Parathyroid adenoma (tissue), 2 donors: ENCODE measurements around the gene MEF2C.

Source experiments
- H2AFZ ChIP-seq: fragments of 300-600 bp; sonication (generic); one replicate; pipeline ENCODE4 v1.7.0; 2017; ENCODE audit warnings: antibody characterized with exemption, mild to moderate bottlenecking
- H3K27ac ChIP-seq: fragments of 300-600 bp; sonication (generic); one replicate; pipeline ENCODE4 v1.7.0; 2017
- H3K27me3 ChIP-seq: fragments of 300-600 bp; sonication (generic); one replicate; pipeline ENCODE4 v1.7.0; 2017; ENCODE audit warnings: low read length; ENCODE audit not compliant: control insufficient read depth, insufficient read depth
- H3K36me3 ChIP-seq: fragments of 300-600 bp; sonication (generic); one replicate; pipeline ENCODE4 v1.7.0; 2017; ENCODE audit warnings: low read length; ENCODE audit not compliant: control insufficient read depth, insufficient read depth
- H3K4me1 ChIP-seq: fragments of 300-600 bp; sonication (generic); one replicate; pipeline ENCODE4 v1.7.0; 2017; ENCODE audit warnings: control low read depth
- H3K4me2 ChIP-seq: fragments of 300-600 bp; sonication (generic); one replicate; pipeline ENCODE4 v1.7.0; 2017; ENCODE audit warnings: low read length
- H3K4me3 ChIP-seq: fragments of 300-600 bp; sonication (generic); one replicate; pipeline ENCODE4 v1.7.0; 2017; ENCODE audit warnings: low read depth, low read length
- H3K79me2 ChIP-seq: fragments of 300-600 bp; sonication (generic); one replicate; pipeline ENCODE4 v1.7.0; 2017; ENCODE audit warnings: control low read depth
- H3K9ac ChIP-seq: fragments of 300-600 bp; sonication (generic); one replicate; pipeline ENCODE4 v1.7.0; 2017; ENCODE audit warnings: mild to moderate bottlenecking
- H3K9me3 ChIP-seq: fragments of 300-600 bp; sonication (generic); one replicate; pipeline ENCODE4 v1.7.0; 2017; ENCODE audit warnings: low read length; ENCODE audit not compliant: control insufficient read depth
- TF ChIP-seq, protein P1 (sequence below): fragments of 300-600 bp; sonication (generic); IDR thresholded peaks from one replicate; pipeline ENCODE4 v1.7.0; 2017; ENCODE audit warnings: antibody characterized with exemption, mild to moderate bottlenecking
- donor health status: primary hyperparathyroidism.

The MEF2C gene

DNA sequence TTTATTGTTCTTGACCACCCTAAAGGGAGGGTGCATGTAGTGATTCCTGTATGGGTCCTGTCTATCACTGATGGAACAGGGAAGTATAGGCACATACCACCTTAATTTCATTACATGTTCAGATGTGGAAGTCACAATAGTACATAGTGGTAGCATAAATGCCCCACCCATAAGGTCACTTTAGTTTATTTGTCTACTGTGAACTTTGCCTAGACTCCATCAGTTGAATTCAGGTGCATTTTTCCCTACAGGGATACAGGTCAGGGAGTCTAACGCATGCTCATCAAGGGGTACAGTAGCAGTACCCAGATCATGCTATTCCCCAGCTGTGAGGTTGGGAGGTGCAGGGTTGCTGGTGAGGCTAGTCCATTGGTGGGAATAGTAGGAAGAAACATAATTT, 175.0 kb downstream of the MEF2C start:
- H3K9me3 ChIP-seq, result no peaks in the 10 kb centered on the region
- no peak overlapping the region for H3K9ac ChIP-seq
- no peak overlapping the region for H3K4me3 ChIP-seq
- H3K27me3 ChIP-seq, result no peaks in the 10 kb centered on the region
- H2AFZ ChIP-seq, result no peak overlapping the region
- no peaks in the 10 kb centered on the region for H3K4me1 ChIP-seq
- no peak overlapping the region for H3K27ac ChIP-seq
- TF ChIP-seq, protein P1, sequence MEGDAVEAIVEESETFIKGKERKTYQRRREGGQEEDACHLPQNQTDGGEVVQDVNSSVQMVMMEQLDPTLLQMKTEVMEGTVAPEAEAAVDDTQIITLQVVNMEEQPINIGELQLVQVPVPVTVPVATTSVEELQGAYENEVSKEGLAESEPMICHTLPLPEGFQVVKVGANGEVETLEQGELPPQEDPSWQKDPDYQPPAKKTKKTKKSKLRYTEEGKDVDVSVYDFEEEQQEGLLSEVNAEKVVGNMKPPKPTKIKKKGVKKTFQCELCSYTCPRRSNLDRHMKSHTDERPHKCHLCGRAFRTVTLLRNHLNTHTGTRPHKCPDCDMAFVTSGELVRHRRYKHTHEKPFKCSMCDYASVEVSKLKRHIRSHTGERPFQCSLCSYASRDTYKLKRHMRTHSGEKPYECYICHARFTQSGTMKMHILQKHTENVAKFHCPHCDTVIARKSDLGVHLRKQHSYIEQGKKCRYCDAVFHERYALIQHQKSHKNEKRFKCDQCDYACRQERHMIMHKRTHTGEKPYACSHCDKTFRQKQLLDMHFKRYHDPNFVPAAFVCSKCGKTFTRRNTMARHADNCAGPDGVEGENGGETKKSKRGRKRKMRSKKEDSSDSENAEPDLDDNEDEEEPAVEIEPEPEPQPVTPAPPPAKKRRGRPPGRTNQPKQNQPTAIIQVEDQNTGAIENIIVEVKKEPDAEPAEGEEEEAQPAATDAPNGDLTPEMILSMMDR, result no peak
- H3K4me2 ChIP-seq, result no peak overlapping the region
- no peaks in the 10 kb centered on the region for H3K36me3 ChIP-seq
- H3K79me2 ChIP-seq, result no peaks in the 10 kb centered on the region

DNA sequence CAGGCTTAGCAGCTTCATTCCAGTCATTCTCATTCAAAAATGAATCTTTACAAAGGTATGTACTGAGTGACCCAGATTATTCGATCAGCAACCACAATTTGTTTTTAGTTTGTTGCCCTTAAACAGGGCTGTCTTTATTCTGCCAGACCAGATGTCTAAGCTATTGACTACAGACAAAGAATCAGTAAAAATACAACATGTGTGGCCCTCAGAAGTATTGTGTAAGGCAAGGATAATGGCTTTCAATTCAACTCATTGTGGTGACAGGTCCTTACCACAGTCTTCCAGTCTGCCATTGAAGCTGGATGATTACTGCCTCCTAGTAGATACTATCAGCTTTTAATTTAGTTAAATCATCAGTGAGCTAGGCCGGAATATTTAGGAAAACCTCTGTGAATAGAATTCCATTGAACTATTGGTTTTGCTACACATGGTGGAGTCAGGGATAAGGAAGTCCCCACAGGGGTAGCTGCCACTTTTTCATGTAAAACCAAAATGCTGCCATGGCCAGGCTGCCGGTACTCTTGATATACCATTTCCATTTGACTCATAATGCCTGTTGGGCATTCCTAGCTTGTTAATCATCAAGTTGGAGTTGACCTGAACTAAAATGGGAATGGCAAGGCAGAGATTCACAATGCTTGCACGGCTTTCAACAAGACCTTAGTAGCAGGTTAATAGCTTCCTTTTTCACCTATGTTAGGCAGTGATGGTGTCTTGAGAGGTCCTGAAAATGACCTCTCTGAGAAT, 175.6 kb downstream of the MEF2C start:
- no peaks in the 10 kb centered on the region for H3K27me3 ChIP-seq

DNA sequence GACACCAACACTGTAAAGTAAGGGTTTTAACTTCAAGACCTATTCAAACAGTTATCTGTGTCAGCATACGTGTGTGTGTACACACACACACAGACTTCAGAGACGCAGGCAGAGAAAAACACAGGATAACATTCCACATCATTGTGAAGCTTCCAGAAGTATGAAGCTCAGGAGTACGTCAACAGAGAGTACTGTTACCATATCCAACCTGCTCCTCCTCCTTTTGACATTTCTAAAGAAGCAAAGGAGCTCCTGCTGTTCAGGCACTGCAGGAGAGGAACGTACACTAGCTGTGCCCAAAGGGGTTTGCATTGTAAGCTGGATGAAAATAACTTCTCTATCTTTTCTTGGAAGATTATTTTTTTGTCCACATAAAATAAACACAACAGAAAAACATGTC, 180.7 kb downstream of the MEF2C start:
- Histone ChIP-seq H2AFZ (no peak overlapping the region), H3K79me2 (no peaks in the 10 kb centered on the region), H3K9ac (no peak overlapping the region), H3K4me2 (no peak overlapping the region), H3K4me1 (no peaks in the 10 kb centered on the region), H3K27ac (no peak overlapping the region), H3K4me3 (no peak overlapping the region), H3K27me3 (no peaks in the 10 kb centered on the region), H3K36me3 (no peaks in the 10 kb centered on the region), H3K9me3 (no peaks in the 10 kb centered on the region)
- TF ChIP-seq, protein P1, result no peak

More for the DNA sequence above, 175.6 kb downstream of the MEF2C start:
- H2AFZ ChIP-seq, result no peak overlapping the region
- H3K4me3 ChIP-seq, result no peak overlapping the region
- H3K9me3 ChIP-seq, result no peaks in the 10 kb centered on the region
- H3K79me2 ChIP-seq, result no peaks in the 10 kb centered on the region
- no peak overlapping the region for H3K4me2 ChIP-seq
- no peak overlapping the region for H3K27ac ChIP-seq
- no peak overlapping the region for H3K9ac ChIP-seq
- no peaks in the 10 kb centered on the region for H3K4me1 ChIP-seq
- H3K36me3 ChIP-seq, result no peaks in the 10 kb centered on the region
- TF ChIP-seq, protein P1, result no peak

DNA sequence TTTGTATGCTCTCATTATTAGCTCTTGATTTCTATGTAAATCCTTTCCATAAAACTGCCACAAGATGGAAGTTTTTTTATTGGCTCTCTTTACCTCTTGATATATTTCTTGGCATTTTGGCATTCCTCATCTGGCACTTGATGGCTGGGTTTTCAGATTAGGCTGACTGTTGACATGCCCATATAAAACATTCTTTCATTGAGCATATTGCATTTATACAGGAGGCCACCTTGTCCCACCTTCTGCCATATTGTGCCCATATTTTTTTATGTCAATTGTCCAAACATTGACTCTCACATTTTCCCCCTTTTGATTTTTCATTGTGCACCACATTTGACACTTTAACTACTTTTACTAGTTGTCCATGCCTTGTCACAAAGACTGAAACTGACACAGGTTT, 182.9 kb downstream of the MEF2C start:
- H3K79me2 ChIP-seq, result no peaks in the 10 kb centered on the region
- H3K4me2 ChIP-seq, result no peak overlapping the region
- no peaks in the 10 kb centered on the region for H3K27me3 ChIP-seq
- TF ChIP-seq, protein P1, result no peak
- no peak overlapping the region for H3K4me3 ChIP-seq
- H3K36me3 ChIP-seq, result no peaks in the 10 kb centered on the region
- no peaks in the 10 kb centered on the region for H3K4me1 ChIP-seq
- no peaks in the 10 kb centered on the region for H3K9me3 ChIP-seq
- H3K27ac ChIP-seq, result no peak overlapping the region
- H3K9ac ChIP-seq, result no peak overlapping the region
- no peak overlapping the region for H2AFZ ChIP-seq

DNA sequence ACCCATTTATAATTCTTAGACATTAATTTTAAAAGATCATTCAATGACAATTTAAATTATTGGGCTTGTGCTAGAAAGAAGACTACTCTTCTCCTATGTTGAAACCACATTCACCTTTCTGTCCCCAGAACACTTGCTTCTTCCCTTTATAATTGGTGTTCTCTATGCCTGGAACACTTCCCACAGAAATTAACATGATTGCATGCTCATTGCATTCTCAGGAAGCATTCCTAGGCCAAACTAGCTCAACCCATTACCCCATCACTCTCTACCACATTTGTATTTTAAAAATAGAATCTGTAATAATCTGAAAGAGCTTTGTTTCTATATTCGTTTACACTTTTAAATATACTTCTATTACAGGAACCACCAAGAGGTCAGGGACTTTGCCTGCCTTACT, 184.7 kb downstream of the MEF2C start:
- Histone ChIP-seq H3K36me3 (no peaks in the 10 kb centered on the region), H3K27ac (no peak overlapping the region), H3K4me3 (no peak overlapping the region), H3K4me2 (no peak overlapping the region), H2AFZ (no peak overlapping the region), H3K4me1 (no peaks in the 10 kb centered on the region), H3K27me3 (peaks cover 7% of the 10 kb centered on the region), H3K79me2 (no peaks in the 10 kb centered on the region), H3K9ac (no peak overlapping the region), H3K9me3 (no peaks in the 10 kb centered on the region)
- TF ChIP-seq, protein P1, result no peak
